Vagina (tissue), 2 donors: ENCODE results near the gene SEMA3B.

ENCODE experiments used
- CTCF ChIP-seq, 3 experiments: fragments of 450-650 bp in 2 of 3; fragments of 200-600 bp in 1 of 3; sonication (generic) in 1 of 3; IDR thresholded peaks; one replicate each; pipeline ENCODE4 v1.5.1; 2017 to 2019; ENCODE audit warnings: antibody characterized with exemption in 3 of 3, mild to moderate bottlenecking in 2 of 3, moderate library complexity in 2 of 3
- POLR2A ChIP-seq, 2 donors: fragments of 450-650 bp; IDR thresholded peaks; one replicate each; pipeline ENCODE4 v1.6.1; 2017; ENCODE audit warnings: antibody characterized with exemption in 2 of 2, mild to moderate bottlenecking in 2 of 2, moderate library complexity in 2 of 2

- no peak for TF ChIP-seq CTCF (IDR thresholded peaks at IDR 0.05)
- no peak for TF ChIP-seq POLR2A (IDR thresholded peaks at IDR 0.05)
These were observed 20.6 kb upstream of the SEMA3B start for GRCh38 chr3:50248387-50248786.
